Omental fat pad (tissue), 4 donors: Measurements from ENCODE around the gene SH3BGRL2. TPM values are rescaled to one million over a fixed set of nuclear protein-coding genes. Genes with fewer than 3 reads are reported as not detected.
"Not testable (repeated sequence)": the region's sequence is repeated elsewhere in the genome, so short reads cannot be mapped to it uniquely, and the experiment has no call there.

Source experiments
- ATAC-seq: fragments of 150-250 bp; one replicate; pipeline ENCODE4 v1.9.1; 2016; ENCODE audit warnings: mild to moderate bottlenecking, moderate library complexity; ENCODE audit not compliant: low FRiP score
- DNase-seq: peaks from one replicate; pipeline ENCODE4 v3.0.0-alpha.2; 2019; ENCODE audit warnings: low spot score
- total RNA-seq, 4 donors: library from RNA; depleted of rRNA; stranded (reverse); fragments of >200 nt; gene quantifications; one replicate each; pipeline ENCODE4 v1.1.0, GENCODE V29; 2016
- TF ChIP-seq, protein P1 (sequence below), 3 donors: fragments of 450-650 bp; IDR thresholded peaks; one replicate each; pipeline ENCODE4 v1.5.1; 2016 to 2017; ENCODE audit warnings: antibody characterized with exemption in 3 of 3, mild to moderate bottlenecking in 3 of 3, moderate library complexity in 2 of 3

The SH3BGRL2 gene
- total RNA-seq, 4 donors from 2014 or later: 22.9 to 179 (median 39.0) TPM

DNA sequence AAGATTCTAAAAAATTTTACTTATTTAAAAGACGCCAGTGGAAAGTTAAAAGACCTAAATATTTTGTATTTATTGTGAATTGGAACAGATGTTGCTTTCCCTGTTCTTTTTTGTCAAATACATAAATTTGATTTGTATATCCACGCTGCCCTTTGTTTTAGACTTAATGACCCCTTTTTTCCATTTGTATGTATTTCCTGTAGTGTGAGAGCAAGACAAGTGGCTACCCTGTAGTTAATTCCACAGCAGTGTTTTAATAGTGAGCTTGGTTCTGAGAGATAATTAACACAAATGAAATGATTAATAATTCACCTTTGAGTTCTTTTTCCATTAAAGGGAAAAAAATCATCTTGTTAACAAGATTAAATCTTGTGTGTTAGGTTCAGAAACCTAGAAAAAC, 16.6 kb downstream of the SH3BGRL2 start:
- ATAC-seq (no peak), DNase-seq (no peak)
- TF ChIP-seq, protein P1, sequence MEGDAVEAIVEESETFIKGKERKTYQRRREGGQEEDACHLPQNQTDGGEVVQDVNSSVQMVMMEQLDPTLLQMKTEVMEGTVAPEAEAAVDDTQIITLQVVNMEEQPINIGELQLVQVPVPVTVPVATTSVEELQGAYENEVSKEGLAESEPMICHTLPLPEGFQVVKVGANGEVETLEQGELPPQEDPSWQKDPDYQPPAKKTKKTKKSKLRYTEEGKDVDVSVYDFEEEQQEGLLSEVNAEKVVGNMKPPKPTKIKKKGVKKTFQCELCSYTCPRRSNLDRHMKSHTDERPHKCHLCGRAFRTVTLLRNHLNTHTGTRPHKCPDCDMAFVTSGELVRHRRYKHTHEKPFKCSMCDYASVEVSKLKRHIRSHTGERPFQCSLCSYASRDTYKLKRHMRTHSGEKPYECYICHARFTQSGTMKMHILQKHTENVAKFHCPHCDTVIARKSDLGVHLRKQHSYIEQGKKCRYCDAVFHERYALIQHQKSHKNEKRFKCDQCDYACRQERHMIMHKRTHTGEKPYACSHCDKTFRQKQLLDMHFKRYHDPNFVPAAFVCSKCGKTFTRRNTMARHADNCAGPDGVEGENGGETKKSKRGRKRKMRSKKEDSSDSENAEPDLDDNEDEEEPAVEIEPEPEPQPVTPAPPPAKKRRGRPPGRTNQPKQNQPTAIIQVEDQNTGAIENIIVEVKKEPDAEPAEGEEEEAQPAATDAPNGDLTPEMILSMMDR (IDR thresholded peaks at IDR 0.05): no peak

DNA sequence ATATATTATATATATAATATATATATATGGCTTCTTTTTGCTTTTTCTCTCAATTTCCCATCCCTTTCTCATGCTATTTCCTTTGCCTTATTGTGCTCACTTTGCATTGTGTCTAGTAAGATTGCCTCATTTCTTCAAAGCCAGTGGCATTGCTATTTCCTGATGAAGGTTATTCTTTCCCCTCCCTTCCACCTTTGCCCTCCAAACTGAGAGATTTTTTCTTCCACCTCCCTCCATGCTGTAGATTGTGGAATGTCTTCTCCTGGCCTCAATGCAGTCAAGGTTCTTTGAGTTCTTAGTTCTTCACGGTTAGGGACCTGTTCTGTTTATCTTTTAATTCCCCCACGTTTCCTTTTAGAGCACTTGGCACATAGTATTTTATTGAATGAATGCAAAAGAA, 17.2 kb downstream of the SH3BGRL2 start:
- ATAC-seq: no peak
- TF ChIP-seq, protein P1 (IDR thresholded peaks at IDR 0.05): no peak

DNA sequence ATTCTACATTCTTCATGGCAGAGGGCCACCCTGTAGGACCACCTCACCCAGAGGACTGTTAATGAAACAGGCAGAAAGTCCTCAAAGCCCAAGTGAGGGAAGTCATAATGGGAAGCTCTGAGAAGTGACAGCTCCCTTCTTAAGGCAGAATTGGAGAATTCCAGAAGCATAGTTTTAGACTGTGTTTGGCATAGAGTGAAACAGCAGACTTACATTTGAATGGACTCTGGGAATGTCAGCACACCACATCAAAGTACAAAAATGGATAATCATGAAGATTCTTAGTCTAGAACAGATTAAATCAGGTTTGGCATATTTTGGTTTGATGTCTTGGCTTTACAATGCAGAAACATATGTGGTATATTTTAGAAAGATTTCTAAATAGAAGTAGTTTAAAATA, 17.9 kb downstream of the SH3BGRL2 start:
- TF ChIP-seq, protein P1 (IDR thresholded peaks at IDR 0.05): no peak
- ATAC-seq: no peak
- no peak for DNase-seq

More for the DNA sequence above, 17.2 kb downstream of the SH3BGRL2 start:
- no peak for DNase-seq

DNA sequence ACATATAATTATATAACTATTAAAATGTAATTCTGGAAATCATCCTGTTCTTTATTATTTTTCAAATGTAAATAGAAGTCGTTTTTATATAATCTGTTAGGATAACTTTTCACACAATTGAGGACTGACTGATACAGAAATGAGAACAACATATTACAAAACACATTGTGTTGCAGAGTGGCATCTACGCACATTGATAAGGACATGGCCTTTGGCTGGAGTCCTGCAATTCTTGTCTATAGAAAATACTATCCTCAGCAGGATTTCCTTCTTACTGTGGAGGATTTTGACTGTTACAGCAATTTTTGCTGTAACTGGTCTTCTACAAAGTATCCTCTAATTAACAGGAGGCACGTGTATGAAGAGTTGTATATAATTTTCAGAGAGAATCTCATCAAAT, 19.8 kb downstream of the SH3BGRL2 start:
- TF ChIP-seq, protein P1 (IDR thresholded peaks at IDR 0.05): no peak
- DNase-seq: no peak
- ATAC-seq: no peak

DNA sequence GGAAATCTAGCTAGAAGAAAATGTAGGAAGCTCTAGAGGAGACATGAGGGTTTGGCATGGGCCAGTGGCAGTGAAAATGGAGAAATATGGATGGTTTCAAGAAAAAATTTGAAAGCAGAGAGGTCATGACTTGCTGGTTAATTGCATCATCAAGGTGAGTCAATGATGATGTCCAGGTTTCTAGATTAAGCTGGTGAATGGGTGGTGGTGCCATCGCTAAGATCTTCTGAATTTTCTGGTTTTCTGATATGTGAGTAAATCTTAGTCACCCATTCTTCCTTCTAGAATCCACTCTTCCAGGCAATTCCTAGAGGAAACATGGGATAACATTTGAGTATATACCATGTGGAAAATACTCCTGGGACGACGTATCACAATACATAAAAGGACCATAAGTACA, 25.0 kb downstream of the SH3BGRL2 start:
- DNase-seq: no peak

DNA sequence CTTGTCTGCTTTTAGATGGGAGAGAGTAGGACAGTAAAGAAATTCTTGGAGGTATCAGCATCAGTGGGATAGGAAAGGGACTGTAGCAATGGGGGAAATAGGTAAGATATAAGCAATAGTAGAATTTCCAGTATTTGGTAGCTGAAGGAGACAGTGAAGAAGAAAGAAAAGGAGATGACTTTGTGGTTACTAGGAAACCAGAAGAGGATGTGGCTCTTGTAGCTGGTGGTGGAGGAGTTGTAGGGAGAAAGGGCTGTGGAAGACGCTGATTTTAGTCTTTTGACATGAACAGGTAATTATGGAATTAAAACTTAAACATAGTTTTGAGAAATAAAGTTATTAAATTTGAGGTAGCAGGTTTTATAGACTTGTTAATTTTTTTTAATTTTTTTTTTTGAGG, 26.1 kb downstream of the SH3BGRL2 start:
- TF ChIP-seq, protein P1 (IDR thresholded peaks at IDR 0.05): no peak
- DNase-seq: no peak
- no peak for ATAC-seq

More for the DNA sequence above, 25.0 kb downstream of the SH3BGRL2 start:
- TF ChIP-seq, protein P1 (IDR thresholded peaks at IDR 0.05): no peak
- ATAC-seq: no peak

DNA sequence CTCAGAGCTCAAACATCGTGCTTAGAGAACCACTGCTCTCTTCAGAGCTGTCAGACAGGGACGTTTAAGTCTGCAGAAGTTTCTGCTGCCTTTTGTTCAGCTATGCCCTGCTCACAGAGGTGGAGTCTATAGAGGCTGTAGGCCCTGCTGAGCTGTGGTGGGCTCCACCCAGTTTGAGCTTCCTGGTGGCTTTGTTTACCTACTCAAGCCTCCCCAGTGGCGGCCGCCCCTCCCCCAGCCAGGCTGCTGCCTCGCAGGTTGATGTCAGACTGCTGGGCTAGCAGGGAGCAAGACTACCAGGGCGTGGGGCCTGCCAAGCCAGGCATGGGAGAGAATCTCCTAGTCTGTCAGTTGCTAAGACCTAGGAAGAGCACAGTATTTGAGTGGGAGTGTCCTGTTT, 32.5 kb downstream of the SH3BGRL2 start:
- not testable (repeated sequence) for ATAC-seq, DNase-seq
